Activated T-cell treated with anti-CD3 and anti-CD28 coated beads for 48 hours (primary cell): Measurements from ENCODE around the gene GUCY2D.
"Not testable (repeated sequence)": the region's sequence is repeated elsewhere in the genome, so short reads cannot be mapped to it uniquely, and the experiment has no call there.

Experiments used
- DNase-seq: peaks from one replicate; pipeline ENCODE4 v3.0.0-alpha.2; 2020; ENCODE audit warnings: low read depth

GUCY2D gene

GRCh38 chr17:8016632-8017424 is 14.4 kb downstream of the GUCY2D start:
- DNase-seq: peak; percentile 51

GRCh38 chr17:8018436-8018835 is 16.0 kb downstream of the GUCY2D start:
- no peak for DNase-seq

GRCh38 chr17:8019166-8019565 is 16.8 kb downstream of the GUCY2D start:
- no peak for DNase-seq

GRCh38 chr17:8019665-8020650 is 17.5 kb downstream of the GUCY2D start:
- DNase-seq: no peak

- no peak for DNase-seq
These were observed 18.6 kb downstream of the GUCY2D start for GRCh38 chr17:8020776-8021564.

- no peak for DNase-seq
These were observed 19.3 kb downstream of the GUCY2D start for GRCh38 chr17:8021565-8022359.

GRCh38 chr17:8022360-8023003 is 20.1 kb downstream of the GUCY2D start:
- no peak for DNase-seq

GRCh38 chr17:8024161-8024560 is 21.7 kb downstream of the GUCY2D start:
- not testable (repeated sequence) for DNase-seq

- DNase-seq: no peak
These were observed 22.9 kb downstream of the GUCY2D start for GRCh38 chr17:8025176-8025911.

- DNase-seq: no peak
These were observed 26.7 kb downstream of the GUCY2D start for GRCh38 chr17:8029121-8029520.

GRCh38 chr17:8031261-8031661 is 28.8 kb downstream of the GUCY2D start:
- no peak for DNase-seq

GRCh38 chr17:8031950-8032349 is 29.5 kb downstream of the GUCY2D start:
- DNase-seq: no peak

GRCh38 chr17:8032442-8032841 is 30.0 kb downstream of the GUCY2D start:
- DNase-seq: no peak

GRCh38 chr17:8038954-8039610 is 36.7 kb downstream of the GUCY2D start, which contains the start of gene ALOX15B:
Gene ALOX15B (plus strand): TSS chr17:8039059. CDS start chr17:8039156, 97 bp downstream.
- DNase-seq: no peak

GRCh38 chr17:8039611-8040168 is 37.3 kb downstream of the GUCY2D start:
- no peak for DNase-seq

GRCh38 chr17:8041249-8041928 is 39.0 kb downstream of the GUCY2D start:
- DNase-seq: peak; percentile 45

GRCh38 chr17:8041979-8042378 is 39.6 kb downstream of the GUCY2D start:
- DNase-seq: no peak
